Neuronal stem cell (in vitro differentiated cells): Measurements from ENCODE around the gene ZNF81.

Source experiments
- DNase-seq: peaks from one replicate; pipeline ENCODE4 v3.0.0-alpha.2; 2013; ENCODE audit warnings: low spot score
- H2AFZ ChIP-seq: one replicate; pipeline ENCODE4 v1.6.1; 2013; ENCODE audit warnings: mild to moderate bottlenecking, low read length, inconsistent platforms
- H2AK5ac ChIP-seq: 2 replicates; pipeline ENCODE4 v1.6.1; 2013; ENCODE audit warnings: low read depth, mild to moderate bottlenecking, inconsistent platforms, low read length, moderate library complexity, mixed read lengths
- H2BK120ac ChIP-seq: 2 replicates; pipeline ENCODE4 v1.6.1; 2013; ENCODE audit warnings: low read depth, mild to moderate bottlenecking, inconsistent platforms, low read length, moderate library complexity, mixed read lengths
- H2BK12ac ChIP-seq: one replicate; pipeline ENCODE4 v1.6.1; 2013; ENCODE audit warnings: low read length, inconsistent platforms
- H2BK15ac ChIP-seq: 2 replicates; pipeline ENCODE4 v1.6.1; 2013; ENCODE audit warnings: mild to moderate bottlenecking, low read length, inconsistent platforms, mixed read lengths
- H2BK5ac ChIP-seq: one replicate; pipeline ENCODE4 v1.6.1; 2013; ENCODE audit warnings: inconsistent platforms, mild to moderate bottlenecking, low read length, moderate library complexity
- H3K14ac ChIP-seq: one replicate; pipeline ENCODE4 v1.6.1; 2013; ENCODE audit warnings: low read length, inconsistent platforms
- H3K18ac ChIP-seq: 2 replicates; pipeline ENCODE4 v1.6.1; 2013; ENCODE audit warnings: low read length, inconsistent platforms
- H3K23ac ChIP-seq: 2 replicates; pipeline ENCODE4 v1.6.1; 2013; ENCODE audit warnings: low read depth, mild to moderate bottlenecking, mixed read lengths, low read length, inconsistent platforms; ENCODE audit not compliant: poor library complexity
- H3K27ac ChIP-seq: replicated peaks from 3 replicates; pipeline ENCODE4 v1.5.1; 2013; ENCODE audit warnings: low read length, inconsistent platforms
- H3K27me3 ChIP-seq, 3 experiments: 2 replicates each; pipeline ENCODE4 v1.6.1; 2013; ENCODE audit warnings: low read length in 3 of 3, mild to moderate bottlenecking in 2 of 3, inconsistent platforms in 1 of 3, low read depth in 1 of 3, mixed read lengths in 1 of 3, moderate library complexity in 1 of 3; ENCODE audit not compliant: control insufficient read depth in 3 of 3, insufficient read depth in 3 of 3
- H3K36me3 ChIP-seq, 2 donors: replicated peaks in 1 of 2; 2 replicates each; pipeline ENCODE4 v1.6.1; 2013; ENCODE audit warnings: low read length in 2 of 2; ENCODE audit not compliant: control insufficient read depth in 2 of 2, insufficient read depth in 2 of 2
- H3K4ac ChIP-seq: 2 replicates; pipeline ENCODE4 v1.6.1; 2013; ENCODE audit warnings: inconsistent platforms, mild to moderate bottlenecking, low read length, moderate library complexity
- H3K4me1 ChIP-seq, 2 donors: 1 replicate in 1 of 2; 2 replicates in 1 of 2; pipeline ENCODE4 v1.6.1; 2013; ENCODE audit warnings: low read length in 2 of 2, low read depth in 1 of 2; ENCODE audit not compliant: control insufficient read depth in 2 of 2, insufficient read depth in 1 of 2
- H3K4me2 ChIP-seq: one replicate; pipeline ENCODE4 v1.6.1; 2013; ENCODE audit warnings: mild to moderate bottlenecking, low read length, inconsistent platforms; ENCODE audit not compliant: insufficient read depth, poor library complexity, severe bottlenecking
- H3K4me3 ChIP-seq, 2 donors: 2 replicates each; pipeline ENCODE4 v1.5.1; 2013; ENCODE audit warnings: low read length in 2 of 2, mild to moderate bottlenecking in 2 of 2, inconsistent platforms in 1 of 2, moderate library complexity in 1 of 2
- H3K79me1 ChIP-seq: one replicate; pipeline ENCODE4 v1.6.1; 2013; ENCODE audit warnings: low read depth, mild to moderate bottlenecking, inconsistent platforms, low read length, moderate library complexity
- H3K9ac ChIP-seq: one replicate; pipeline ENCODE4 v1.6.1; 2013; ENCODE audit warnings: mild to moderate bottlenecking, low read depth, low read length, inconsistent platforms; ENCODE audit not compliant: poor library complexity
- H3K9me3 ChIP-seq, 2 donors: replicated peaks in 1 of 2; 2 replicates each; pipeline versions ENCODE3 to v1.6.1; 2013; ENCODE audit warnings: low read length in 2 of 2, mild to moderate bottlenecking in 2 of 2, inconsistent platforms in 1 of 2, low read depth in 1 of 2, mixed read lengths in 1 of 2, moderate library complexity in 1 of 2; ENCODE audit not compliant: control insufficient read depth in 2 of 2, insufficient read depth in 1 of 2
- H4K8ac ChIP-seq: one replicate; pipeline ENCODE4 v1.6.1; 2013; ENCODE audit warnings: low read depth, mild to moderate bottlenecking, inconsistent platforms, low read length, moderate library complexity
- H4K91ac ChIP-seq: one replicate; pipeline ENCODE4 v1.6.1; 2013; ENCODE audit warnings: low read length, low read depth, mild to moderate bottlenecking, inconsistent platforms; ENCODE audit not compliant: poor library complexity
- WGBS, 2 donors: extraction: QIAGEN DNeasy Blood & Tissue Kit; methylation state at CpG; one replicate each; pipeline ENCODE4 v1.1.7; 2013; ENCODE audit warnings: missing lambda C conversion rate in 2 of 2, mixed read lengths in 1 of 2; ENCODE audit not compliant: insufficient read length in 2 of 2, insufficient replicate concordance in 1 of 2; ENCODE audit errors: extremely low coverage in 2 of 2; 5-methylcytosine and 5-hydroxymethylcytosine counted together

The ZNF81 gene

GRCh38 chrX:47902161-47902560 is 65.5 kb downstream of the ZNF81 start:
- Histone ChIP-seq H2AK5ac (no peak overlapping the region), H3K79me1 (no peaks in the 10 kb centered on the region), H3K4me1 (no peaks in the 10 kb centered on the region), H3K36me3 (no peaks in the 10 kb centered on the region), H4K91ac (no peak overlapping the region), H2BK12ac (no peak overlapping the region), H2AFZ (no peak overlapping the region), H2BK120ac (no peak overlapping the region), H4K8ac (no peak overlapping the region), H3K9me3 (no peaks in the 10 kb centered on the region), H3K18ac (no peak overlapping the region), H3K14ac (no peak overlapping the region), H2BK15ac (no peak overlapping the region), H2BK5ac (no peak overlapping the region), H3K27ac (no peak overlapping the region), H3K9ac (no peak overlapping the region), H3K27me3 (no peaks in the 10 kb centered on the region), H3K4me3 (no peak overlapping the region), H3K4me2 (no peak overlapping the region), H3K4ac (no peak overlapping the region), H3K23ac (no peak overlapping the region)
- no peak for DNase-seq
- no CpG with 5 or more reads among the region's 2 CpGs for WGBS, 2 donors

GRCh38 chrX:47915886-47916493 is 79.3 kb downstream of the ZNF81 start:
- no peak overlapping the region for H2AK5ac ChIP-seq

DNA sequence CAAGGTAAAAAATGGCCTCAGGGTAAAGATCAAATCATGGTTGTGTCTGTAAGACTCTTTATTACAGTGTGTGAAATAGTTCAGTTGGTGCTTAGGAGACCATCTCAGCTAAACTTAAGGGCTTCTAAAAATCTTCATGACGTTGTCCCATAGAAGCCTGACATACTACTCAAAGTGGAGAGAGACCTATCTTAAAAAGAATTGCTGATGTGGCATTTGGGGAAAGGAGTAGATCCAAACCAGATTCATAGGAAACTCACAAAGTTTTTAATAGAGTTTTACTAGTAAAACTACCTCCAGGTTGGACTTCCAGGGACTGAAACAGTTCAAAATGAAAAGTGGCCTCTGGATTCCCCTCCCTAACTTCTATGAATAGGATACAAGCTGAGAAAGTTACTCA is 81.6 kb downstream of the ZNF81 start:
- Histone ChIP-seq H2BK15ac (no peak overlapping the region), H3K9me3 (peaks cover 1 to 29% of the 10 kb centered on the region in 2 donors)

More at GRCh38 chrX:47915886-47916493, 79.3 kb downstream of the ZNF81 start:
- Histone ChIP-seq H3K23ac (no peak overlapping the region), H3K27me3 (no peaks in the 10 kb centered on the region), H3K18ac (no peak overlapping the region), H3K4me2 (no peak overlapping the region), H2BK5ac (no peak overlapping the region), H4K8ac (no peak overlapping the region), H2BK120ac (no peak overlapping the region), H3K27ac (no peak overlapping the region), H3K9ac (no peak overlapping the region), H3K4ac (no peak overlapping the region), H3K79me1 (no peaks in the 10 kb centered on the region), H4K91ac (no peak overlapping the region), H2BK12ac (no peak overlapping the region), H2BK15ac (no peak overlapping the region), H3K9me3 (peaks cover 1 to 29% of the 10 kb centered on the region in 2 donors), H3K4me1 (no peaks in the 10 kb centered on the region), H2AFZ (no peak overlapping the region), H3K36me3 (peaks cover 2 to 10% of the 10 kb centered on the region in 2 donors), H3K4me3 (no peak overlapping the region), H3K14ac (no peak overlapping the region)
- no CpG with 5 or more reads among the region's 2 CpGs for WGBS, 2 donors
- no peak for DNase-seq

DNA sequence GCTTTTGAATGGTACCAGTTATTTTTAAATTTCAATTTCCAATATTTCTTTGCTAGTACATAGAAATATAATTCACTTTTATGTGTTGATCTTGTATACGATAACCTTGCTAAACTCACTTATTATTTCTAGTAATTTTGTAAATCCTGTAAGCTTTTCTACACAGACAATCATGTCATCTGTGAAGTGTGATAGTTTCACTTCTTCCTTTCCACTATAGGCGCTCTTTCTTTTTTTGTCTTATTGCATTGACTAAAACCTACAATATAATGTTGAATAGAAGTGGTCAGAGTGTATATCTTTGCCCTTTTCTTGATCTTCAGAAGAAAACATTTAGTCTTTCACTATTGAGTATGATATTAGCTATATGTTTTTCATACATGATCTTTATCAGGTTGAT is 90.5 kb downstream of the ZNF81 start:
- H2BK5ac ChIP-seq = no peak overlapping the region
- no peak overlapping the region for H3K4me3 ChIP-seq
- H3K9ac ChIP-seq = no peak overlapping the region
- no peaks in the 10 kb centered on the region for H3K27me3 ChIP-seq
- no peak overlapping the region for H4K8ac ChIP-seq
- H3K4ac ChIP-seq = no peak overlapping the region
- no peak overlapping the region for H3K14ac ChIP-seq
- WGBS, 2 donors = no CpG with 5 or more reads among the region's 2 CpGs
- no peak overlapping the region for H2BK12ac ChIP-seq
- no peak overlapping the region for H3K27ac ChIP-seq
- H3K79me1 ChIP-seq = no peaks in the 10 kb centered on the region
- no peak overlapping the region for H2BK120ac ChIP-seq
- no peaks in the 10 kb centered on the region for H3K9me3 ChIP-seq
- no peaks in the 10 kb centered on the region for H3K4me1 ChIP-seq
- no peak for DNase-seq
- H3K4me2 ChIP-seq = no peak overlapping the region
- H2AFZ ChIP-seq = no peak overlapping the region
- H2BK15ac ChIP-seq = no peak overlapping the region
- no peak overlapping the region for H4K91ac ChIP-seq
- no peaks in the 10 kb centered on the region for H3K36me3 ChIP-seq
- no peak overlapping the region for H2AK5ac ChIP-seq
- H3K18ac ChIP-seq = no peak overlapping the region
- no peak overlapping the region for H3K23ac ChIP-seq

More for the DNA sequence above, 81.6 kb downstream of the ZNF81 start:
- no peak overlapping the region for H4K91ac ChIP-seq
- no peak for DNase-seq
- no peak overlapping the region for H3K27ac ChIP-seq
- H3K4me3 ChIP-seq = no peak overlapping the region
- H3K23ac ChIP-seq = no peak overlapping the region
- H2BK5ac ChIP-seq = no peak overlapping the region
- no peak overlapping the region for H3K14ac ChIP-seq
- no peak overlapping the region for H2BK12ac ChIP-seq
- H4K8ac ChIP-seq = no peak overlapping the region
- no CpG with 5 or more reads among the region's 1 CpG for WGBS, 2 donors
- H3K9ac ChIP-seq = no peak overlapping the region
- H3K4me2 ChIP-seq = no peak overlapping the region
- no peaks in the 10 kb centered on the region for H3K79me1 ChIP-seq
- H3K4ac ChIP-seq = no peak overlapping the region
- no peaks in the 10 kb centered on the region for H3K27me3 ChIP-seq
- no peak overlapping the region for H2BK120ac ChIP-seq
- H2AFZ ChIP-seq = no peak overlapping the region
- H3K36me3 ChIP-seq = peaks cover 2 to 10% of the 10 kb centered on the region in 2 donors
- H3K4me1 ChIP-seq = no peaks in the 10 kb centered on the region
- H3K18ac ChIP-seq = no peak overlapping the region
- H2AK5ac ChIP-seq = no peak overlapping the region
